PFSK-1 (cell line): ENCODE results near the gene CTRB1.

Experiments used
- FOXP2 ChIP-seq: optimal IDR thresholded peaks from 2 replicates; pipeline ENCODE3; 2011; ENCODE audit warnings: borderline replicate concordance, control low read depth, inconsistent platforms; ENCODE audit not compliant: insufficient read depth; ENCODE audit errors: extremely low read length, extremely low read depth
- POLR2AphosphoS5 ChIP-seq: IDR thresholded peaks from 2 replicates; pipeline ENCODE4 v1.6.1; 2012; ENCODE audit warnings: low read depth, mild to moderate bottlenecking, control low read depth, low read length, moderate library complexity
- REST ChIP-seq, 2 experiments: IDR thresholded peaks; 2 replicates each; pipeline versions ENCODE4 v1.6.1 to v1.8.0; 2011 to 2012; ENCODE audit warnings: low read depth in 2 of 2, low read length in 2 of 2, control low read depth in 1 of 2, inconsistent platforms in 1 of 2, mild to moderate bottlenecking in 1 of 2, moderate library complexity in 1 of 2; ENCODE audit not compliant: insufficient read depth in 1 of 2
- SIN3A ChIP-seq: IDR thresholded peaks from 2 replicates; pipeline ENCODE4 v1.6.1; 2012; ENCODE audit warnings: mild to moderate bottlenecking, low read length, moderate library complexity, borderline replicate concordance; ENCODE audit not compliant: insufficient read depth
- TAF1 ChIP-seq: IDR thresholded peaks from 2 replicates; pipeline ENCODE4 v1.6.1; 2012; ENCODE audit warnings: low read length, control low read depth, borderline replicate concordance; ENCODE audit not compliant: insufficient read depth

GRCh38 chr16:75239542-75240122 is 20.8 kb downstream of the CTRB1 start:
- TF ChIP-seq SIN3A (no peak), POLR2AphosphoS5 (no peak), TAF1 (no peak), REST (IDR thresholded peaks at IDR 0.05; ENCODE audit: insufficient read depth in 1 of 2, low read depth in 2 of 2, low read length in 2 of 2) (no peak), FOXP2 (no peak)
